OCI-LY3 (cell line): ENCODE measurements around the gene ST8SIA1.

Experiments used
- CTCF ChIP-seq: fragments of 200-600, 300-600 bp; sonication (generic); IDR thresholded peaks from 2 replicates; pipeline ENCODE4 v1.5.1; 2014; ENCODE audit warnings: antibody characterized with exemption, low read length, low read depth
- EZH2phosphoT487 ChIP-seq: fragments of 200-600 bp; shearing (Covaris generic); IDR thresholded peaks from 2 replicates; pipeline ENCODE4 v1.6.1; 2018; ENCODE audit warnings: antibody characterized with exemption, mixed run types, low read depth

DNA sequence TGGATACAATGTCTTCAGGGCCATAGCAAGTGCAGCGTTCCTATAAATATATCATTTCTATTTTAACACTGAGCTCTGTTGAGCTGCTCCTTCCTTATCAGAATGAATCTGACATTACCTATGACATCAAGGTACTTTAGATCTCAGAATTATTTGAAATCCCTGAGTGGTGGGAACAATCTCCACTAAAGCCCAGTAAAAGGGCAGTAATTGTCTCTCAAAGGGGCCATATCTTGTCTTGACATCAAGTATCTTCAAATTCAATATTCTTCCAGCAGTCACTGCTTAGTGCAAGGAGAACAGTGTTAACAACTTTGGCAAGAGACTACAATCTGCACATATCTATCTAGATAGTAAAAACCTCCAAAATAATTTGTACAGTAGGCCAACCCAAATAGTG is 21.7 kb upstream of the ST8SIA1 start:
- TF ChIP-seq CTCF = no peak
- TF ChIP-seq EZH2phosphoT487 = no peak
